IPS-NIHi7 (cell line): ENCODE results near the gene C1orf226.

Experiments used
- DNase-seq: peaks from one replicate; pipeline ENCODE4 v3.0.0; 2012; ENCODE audit warnings: mixed read lengths; ENCODE audit errors: extremely low spot score

The C1orf226 gene

GRCh38 chr1:162384601-162385279 lies 3.2 kb downstream of the C1orf226 start:
- DNase-seq: no peak

- no peak for DNase-seq
Observed at GRCh38 chr1:162385280-162385623, 3.7 kb downstream of the C1orf226 start.

- no peak for DNase-seq
Observed at GRCh38 chr1:162385702-162386101, 4.2 kb downstream of the C1orf226 start.

- DNase-seq: no peak
Observed at GRCh38 chr1:162386292-162387225, 5.0 kb downstream of the C1orf226 start.

GRCh38 chr1:162387226-162388082 lies 5.9 kb downstream of the C1orf226 start:
- no peak for DNase-seq

- DNase-seq: no peak
Observed at GRCh38 chr1:162388083-162388594, 6.6 kb downstream of the C1orf226 start.

GRCh38 chr1:162388615-162389014 lies 7.1 kb downstream of the C1orf226 start:
- DNase-seq: no peak

- no peak for DNase-seq
Observed at GRCh38 chr1:162389021-162389818, 7.7 kb downstream of the C1orf226 start.

GRCh38 chr1:162389971-162390370 lies 8.4 kb downstream of the C1orf226 start:
- DNase-seq: no peak

GRCh38 chr1:162390396-162391185 lies 9.1 kb downstream of the C1orf226 start:
- no peak for DNase-seq

GRCh38 chr1:162391790-162392563 lies 10.4 kb downstream of the C1orf226 start:
- no peak for DNase-seq

GRCh38 chr1:162396201-162396906 lies 14.8 kb downstream of the C1orf226 start:
- DNase-seq: no peak

GRCh38 chr1:162397039-162397448 lies 15.5 kb downstream of the C1orf226 start:
- no peak for DNase-seq

GRCh38 chr1:162397943-162398560 lies 16.5 kb downstream of the C1orf226 start:
- DNase-seq: no peak

- peak; percentile 29 for DNase-seq
Observed at GRCh38 chr1:162398999-162399580, 17.6 kb downstream of the C1orf226 start.

GRCh38 chr1:162400790-162401355 lies 19.3 kb downstream of the C1orf226 start:
- DNase-seq: no peak

GRCh38 chr1:162404550-162405160 lies 23.1 kb downstream of the C1orf226 start:
- no peak for DNase-seq
